ENCODE measurements around the gene SCRN1.
A peak's percentile ranks its signal among the peaks of the same experiment; 100 is the strongest.

Gene SCRN1

DNA sequence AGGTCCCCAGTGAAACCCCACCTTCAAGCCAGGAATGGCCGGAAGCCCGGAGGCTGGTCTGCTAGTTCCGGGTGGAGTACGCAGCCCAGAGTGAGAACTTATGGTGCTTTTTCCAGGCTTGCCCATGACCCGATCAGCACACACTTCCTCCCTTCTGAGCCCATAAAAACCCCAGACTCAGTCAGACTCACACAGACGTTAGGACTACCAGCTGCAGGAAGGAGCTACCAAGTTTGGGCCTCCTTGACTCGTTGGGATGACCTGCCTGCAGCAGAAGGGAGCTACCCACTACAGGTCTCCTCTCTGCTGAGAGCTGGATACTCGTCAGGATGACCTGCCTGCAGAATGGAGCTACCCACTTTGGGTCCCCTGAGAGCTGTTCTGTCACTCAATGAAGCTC lies 39.1 kb downstream of the SCRN1 start:
- H3K36me3 ChIP-seq (replicated peaks) = peaks cover 72% of the 10 kb centered on the region
- H3K4me3 ChIP-seq = no peak overlapping the region
- no peaks in the 10 kb centered on the region for H3K9me3 ChIP-seq
- in situ Hi-C loops (cut with MboI; ENCODE audit: low sequenced_read_pairs) = loop anchor here (10.0 kb wide), 1 partner anchor 114 kb away; no protein-coding TSS in a partner anchor
- no peaks in the 10 kb centered on the region for H3K4me1 ChIP-seq
- DNase-seq (ENCODE audit: low spot score in 2 of 2) = no peak
- H3K27me3 ChIP-seq (ENCODE audit: low read depth) = no peaks in the 10 kb centered on the region

DNA sequence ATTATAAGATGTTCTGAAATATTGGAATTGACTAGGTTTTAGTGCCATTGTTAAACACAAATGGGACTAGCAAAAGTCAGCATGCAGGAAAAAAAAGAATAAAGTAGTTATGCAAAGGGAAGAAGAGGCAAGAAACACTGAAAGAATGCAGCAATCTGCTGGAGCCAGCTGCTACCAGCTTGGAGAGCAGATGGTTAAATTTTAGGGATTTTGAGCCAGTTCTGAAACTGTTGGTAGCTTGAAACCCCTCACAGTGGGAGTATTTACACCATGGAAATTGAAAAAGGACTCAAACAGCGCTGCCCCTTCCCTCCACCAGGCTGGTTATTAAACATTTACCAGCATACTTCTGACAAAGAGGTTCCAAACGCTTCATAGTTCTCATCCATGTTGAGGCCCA lies 41.0 kb downstream of the SCRN1 start:
- H3K9me3 ChIP-seq = no peaks in the 10 kb centered on the region
- no peaks in the 10 kb centered on the region for H3K4me1 ChIP-seq
- H3K36me3 ChIP-seq (replicated peaks) = peaks cover 74% of the 10 kb centered on the region
- no peaks in the 10 kb centered on the region for H3K27me3 ChIP-seq (ENCODE audit: low read depth)
- H3K4me3 ChIP-seq = no peak overlapping the region
- in situ Hi-C loops (cut with MboI; ENCODE audit: low sequenced_read_pairs) = no loop called here
- no peak for DNase-seq (ENCODE audit: low spot score in 2 of 2)

DNA sequence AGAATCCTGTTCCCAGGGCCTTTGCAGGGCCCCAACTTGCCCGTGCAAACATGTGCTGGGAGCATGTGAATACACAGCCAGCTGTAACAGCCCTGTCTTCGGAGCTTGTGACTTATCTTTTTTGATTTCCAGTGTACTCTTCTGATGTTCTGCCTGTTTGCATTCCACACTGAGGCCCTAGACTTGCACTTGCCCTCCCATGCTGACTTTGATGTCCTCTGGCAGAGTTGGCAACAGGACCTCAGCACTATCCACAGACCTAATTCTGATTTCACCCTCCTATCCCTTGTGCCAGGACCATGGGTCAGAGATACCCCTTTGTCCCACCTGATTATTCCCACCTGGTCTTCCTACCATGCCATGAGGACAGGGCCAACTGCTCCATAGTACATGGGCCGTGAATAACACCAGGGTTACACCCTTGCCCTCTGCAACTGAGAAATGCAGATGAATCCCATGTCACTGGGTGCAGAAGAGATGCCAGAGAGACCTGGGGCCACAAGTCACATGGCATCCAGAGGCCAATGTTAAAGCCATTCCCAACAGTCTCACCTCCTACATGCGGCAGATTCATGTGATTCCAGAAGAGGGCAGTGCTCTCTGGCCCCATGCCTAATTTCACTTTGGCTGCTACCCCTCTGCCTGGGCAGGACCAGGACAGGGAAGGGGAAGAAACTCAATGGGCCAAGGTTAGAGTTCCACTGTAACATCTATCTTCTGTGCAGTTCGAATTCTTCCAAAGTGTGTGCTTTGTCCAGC lies 43.0 kb downstream of the SCRN1 start:
- no peaks in the 10 kb centered on the region for H3K27me3 ChIP-seq (ENCODE audit: low read depth)
- peak; percentile 37 to 64 for DNase-seq (ENCODE audit: low spot score in 2 of 2)
- no peaks in the 10 kb centered on the region for H3K4me1 ChIP-seq
- peaks cover 79% of the 10 kb centered on the region for H3K36me3 ChIP-seq (replicated peaks)
- in situ Hi-C loops (cut with MboI; ENCODE audit: low sequenced_read_pairs) = no loop called here
- no peak overlapping the region for H3K4me3 ChIP-seq
- no peaks in the 10 kb centered on the region for H3K9me3 ChIP-seq

DNA sequence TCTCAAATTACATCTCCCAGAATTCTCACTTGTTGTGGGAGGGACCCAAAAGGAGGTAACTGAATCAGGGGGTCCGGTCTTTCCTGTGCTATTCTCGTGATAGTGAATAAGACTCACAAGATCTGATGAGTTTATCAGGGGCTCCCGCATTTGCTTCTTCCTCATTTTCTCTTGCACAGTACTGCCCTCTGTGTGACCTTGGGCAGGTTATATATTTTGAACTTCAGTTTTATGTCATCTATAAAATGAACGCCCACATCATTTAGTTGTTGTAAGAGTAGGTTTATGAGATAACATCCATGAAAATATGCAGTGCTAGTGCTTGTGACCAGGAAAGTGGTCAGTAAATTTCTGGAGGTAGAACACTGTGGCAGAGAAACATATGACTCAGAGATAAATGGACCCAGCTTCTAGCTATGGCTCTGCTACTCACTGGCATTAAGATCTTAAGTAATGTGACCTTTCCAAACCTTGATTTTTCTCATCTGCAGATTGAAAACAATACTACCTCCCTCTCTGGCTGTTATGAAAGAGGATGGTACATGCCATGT lies 44.3 kb downstream of the SCRN1 start:
- in situ Hi-C loops (cut with MboI; ENCODE audit: low sequenced_read_pairs) = no loop called here
- H3K4me1 ChIP-seq = no peaks in the 10 kb centered on the region
- H3K9me3 ChIP-seq = no peaks in the 10 kb centered on the region
- no peaks in the 10 kb centered on the region for H3K27me3 ChIP-seq (ENCODE audit: low read depth)
- H3K4me3 ChIP-seq = no peak overlapping the region
- H3K36me3 ChIP-seq (replicated peaks) = peaks cover 79% of the 10 kb centered on the region
- DNase-seq (ENCODE audit: low spot score in 2 of 2) = no peak

DNA sequence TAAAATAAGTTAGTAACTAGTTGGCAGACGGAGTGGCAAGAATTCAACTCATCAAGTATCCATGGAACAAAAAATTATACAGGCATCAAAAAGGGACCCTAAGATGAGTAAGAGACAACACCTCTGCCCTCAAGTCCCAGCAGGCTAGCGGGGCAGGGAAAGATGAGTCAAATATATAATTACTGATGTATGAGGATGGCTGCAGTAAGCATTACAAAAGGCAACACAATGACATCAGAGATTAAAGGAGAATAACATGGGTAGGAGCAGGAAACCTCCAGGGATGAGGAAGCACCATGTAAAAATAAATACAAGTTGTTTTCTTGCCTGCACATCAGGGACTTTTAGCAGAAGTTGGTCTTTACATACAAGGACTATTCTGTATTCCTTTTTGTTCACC lies 49.4 kb downstream of the SCRN1 start:
- H3K9me3 ChIP-seq = no peaks in the 10 kb centered on the region
- no peak overlapping the region for H3K4me3 ChIP-seq
- no peak for DNase-seq (ENCODE audit: low spot score in 2 of 2)
- in situ Hi-C loops (cut with MboI; ENCODE audit: low sequenced_read_pairs) = no loop called here
- no peaks in the 10 kb centered on the region for H3K4me1 ChIP-seq
- H3K27me3 ChIP-seq (ENCODE audit: low read depth) = no peaks in the 10 kb centered on the region
- peaks cover 91% of the 10 kb centered on the region for H3K36me3 ChIP-seq (replicated peaks)

DNA sequence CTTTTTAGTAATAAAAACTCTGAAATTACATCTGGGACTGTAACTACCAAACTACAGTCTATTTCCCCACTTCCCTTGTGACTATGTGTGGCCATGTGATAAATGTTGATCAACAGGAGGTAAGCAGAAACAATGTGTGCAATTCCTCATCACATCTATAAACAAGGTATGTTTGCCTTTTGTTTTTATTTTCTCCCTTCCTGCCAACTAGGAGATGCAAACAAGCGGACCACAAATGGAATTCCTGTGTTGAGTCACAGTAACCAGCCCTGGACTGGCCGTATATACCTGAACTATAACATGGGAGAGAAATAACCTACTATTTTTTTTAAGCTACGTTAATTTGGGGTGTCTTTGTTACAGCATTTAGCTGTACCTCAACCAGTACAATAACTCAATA lies 52.5 kb downstream of the SCRN1 start:
- Histone ChIP-seq H3K4me3 (no peak overlapping the region), H3K9me3 (no peaks in the 10 kb centered on the region), H3K4me1 (no peaks in the 10 kb centered on the region), H3K36me3 (replicated peaks) (peaks cover 88% of the 10 kb centered on the region), H3K27me3 (ENCODE audit: low read depth) (no peaks in the 10 kb centered on the region)
- DNase-seq (ENCODE audit: low spot score in 2 of 2) = no peak
- in situ Hi-C loops (cut with MboI; ENCODE audit: low sequenced_read_pairs) = no loop called here

DNA sequence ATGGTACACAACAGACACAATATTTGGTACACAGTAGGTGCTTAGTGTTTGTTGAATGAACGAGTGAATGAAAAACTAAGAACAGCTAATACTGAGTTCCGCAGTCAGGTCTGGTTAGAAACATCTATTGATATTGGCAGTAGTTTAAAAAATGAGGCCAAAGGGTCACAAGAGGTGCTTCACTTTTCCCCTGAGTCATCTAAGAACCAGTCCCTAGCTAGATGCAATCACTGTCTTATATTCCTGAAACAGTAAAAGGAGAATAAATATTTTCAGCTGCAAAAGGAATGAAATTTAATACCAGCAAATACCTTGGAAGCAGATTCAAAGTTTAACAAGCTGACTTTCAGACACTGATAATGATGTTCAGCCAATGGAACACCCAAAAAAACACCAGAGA lies 54.5 kb downstream of the SCRN1 start:
- Histone ChIP-seq H3K36me3 (replicated peaks) (peaks cover 86% of the 10 kb centered on the region), H3K27me3 (ENCODE audit: low read depth) (no peaks in the 10 kb centered on the region), H3K9me3 (no peaks in the 10 kb centered on the region), H3K4me3 (no peak overlapping the region), H3K4me1 (no peaks in the 10 kb centered on the region)
- no peak for DNase-seq (ENCODE audit: low spot score in 2 of 2)
- in situ Hi-C loops (cut with MboI; ENCODE audit: low sequenced_read_pairs) = no loop called here

DNA sequence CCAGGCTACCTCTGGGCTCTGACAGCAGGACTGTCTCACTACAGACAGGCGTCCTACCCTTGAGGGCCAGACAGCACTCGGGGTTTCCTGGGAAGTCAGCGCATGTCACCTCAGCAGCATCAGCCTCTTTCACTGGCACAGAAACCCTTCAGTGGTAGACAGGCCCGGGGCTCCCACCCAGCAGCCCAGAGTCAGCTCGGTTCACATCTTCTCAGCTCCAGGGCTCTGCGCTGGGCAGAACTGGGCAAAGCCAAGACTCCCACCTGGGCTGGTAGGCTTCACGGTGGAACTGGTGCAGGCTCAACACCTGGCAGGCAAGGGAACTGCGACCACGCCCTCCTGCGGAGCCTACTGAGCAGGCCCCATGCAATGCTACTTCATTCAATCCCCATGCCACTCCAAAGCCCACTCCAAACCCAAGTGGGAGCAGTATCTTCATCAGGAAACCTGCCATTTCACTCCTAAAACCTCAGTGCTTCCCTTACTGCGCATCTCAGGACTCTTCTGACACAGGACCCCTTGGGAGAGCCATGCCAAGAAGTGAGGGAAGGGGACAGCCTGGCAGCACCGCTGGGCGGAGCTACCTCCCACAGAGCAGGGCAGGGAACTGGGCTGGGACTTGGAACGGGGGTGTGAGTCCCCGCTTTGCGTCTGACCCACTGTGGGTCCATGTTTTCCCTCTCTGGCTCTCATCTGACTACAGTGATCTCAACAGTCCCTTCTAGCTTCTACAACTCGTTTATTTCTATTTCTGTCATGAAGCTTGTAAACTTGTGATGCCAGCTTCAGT lies 60.4 kb downstream of the SCRN1 start:
- Histone ChIP-seq H3K4me1 (no peaks in the 10 kb centered on the region), H3K36me3 (replicated peaks) (peaks cover 49% of the 10 kb centered on the region), H3K9me3 (no peaks in the 10 kb centered on the region), H3K4me3 (no peak overlapping the region), H3K27me3 (ENCODE audit: low read depth) (no peaks in the 10 kb centered on the region)
- in situ Hi-C loops (cut with MboI; ENCODE audit: low sequenced_read_pairs) = no loop called here
- DNase-seq (ENCODE audit: low spot score in 2 of 2) = no peak

DNA sequence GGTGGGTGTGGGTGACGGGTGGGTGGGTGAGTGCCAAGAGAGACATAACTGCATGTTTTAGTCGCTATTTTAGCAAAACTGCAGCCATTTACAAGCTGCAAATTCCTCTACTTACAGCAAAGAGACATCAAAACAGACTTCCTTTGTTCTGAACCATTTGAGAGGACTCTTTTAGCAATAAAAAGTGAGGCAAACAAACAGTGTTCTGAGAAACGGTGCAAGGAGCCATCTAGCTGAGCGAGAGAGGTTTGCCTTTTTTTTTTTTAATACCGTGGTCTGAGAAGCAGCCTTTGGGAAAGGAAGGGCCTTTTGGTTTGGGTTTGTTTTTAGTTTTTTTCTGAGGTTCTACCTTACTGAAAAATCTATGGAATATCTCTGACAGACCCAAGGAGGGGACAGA lies 62.9 kb downstream of the SCRN1 start:
- Histone ChIP-seq H3K36me3 (replicated peaks) (peaks cover 57% of the 10 kb centered on the region), H3K4me3 (no peak overlapping the region), H3K4me1 (no peaks in the 10 kb centered on the region), H3K27me3 (ENCODE audit: low read depth) (no peaks in the 10 kb centered on the region), H3K9me3 (no peaks in the 10 kb centered on the region)
- in situ Hi-C loops (cut with MboI; ENCODE audit: low sequenced_read_pairs) = no loop called here
- DNase-seq (ENCODE audit: low spot score in 2 of 2) = no peak

DNA sequence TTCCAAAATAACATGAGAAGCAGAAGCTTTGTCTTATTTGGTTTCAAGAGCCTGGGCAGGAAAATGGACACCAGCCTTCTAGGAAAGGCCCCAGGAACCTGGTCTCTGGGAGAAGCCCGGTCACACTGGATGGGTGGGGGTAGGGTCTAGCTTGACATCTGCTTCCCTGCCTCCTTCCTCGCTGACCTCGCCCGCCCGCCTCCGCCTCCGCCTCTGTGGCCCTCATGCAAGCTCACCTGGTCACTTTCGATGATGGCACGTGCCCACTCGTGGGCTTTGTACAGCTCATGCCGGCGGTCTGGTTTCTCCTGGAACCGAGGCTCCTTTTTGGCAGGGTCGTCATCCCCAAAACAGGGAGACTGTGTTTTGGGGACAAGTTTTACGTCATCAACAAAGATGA lies 63.4 kb downstream of the SCRN1 start:
- in situ Hi-C loops (cut with MboI; ENCODE audit: low sequenced_read_pairs) = no loop called here

DNA sequence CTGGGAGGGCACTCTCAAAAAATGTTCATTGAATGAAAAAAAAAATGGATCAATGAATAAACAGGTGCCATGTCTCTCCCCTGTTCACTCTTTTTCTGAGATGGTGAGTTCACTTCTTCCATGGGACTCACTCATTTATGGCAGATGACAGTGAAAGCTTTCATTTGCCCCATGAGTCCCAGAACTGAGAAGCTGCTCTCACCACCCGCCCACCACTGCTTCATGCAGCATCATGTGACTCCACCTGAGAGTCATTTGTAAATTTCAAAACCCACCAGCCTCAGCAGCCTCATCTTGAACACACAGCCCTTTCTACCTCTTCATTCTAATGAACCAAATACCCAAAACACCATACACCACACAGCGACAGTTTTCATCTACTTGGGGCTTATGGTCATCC lies 64.9 kb downstream of the SCRN1 start:
- in situ Hi-C loops (cut with MboI; ENCODE audit: low sequenced_read_pairs) = no loop called here
- Histone ChIP-seq H3K9me3 (no peaks in the 10 kb centered on the region), H3K4me3 (no peak overlapping the region), H3K4me1 (no peaks in the 10 kb centered on the region), H3K36me3 (replicated peaks) (peaks cover 58% of the 10 kb centered on the region), H3K27me3 (ENCODE audit: low read depth) (no peaks in the 10 kb centered on the region)
- no peak for DNase-seq (ENCODE audit: low spot score in 2 of 2)

More for the DNA sequence above, 63.4 kb downstream of the SCRN1 start:
- H3K27me3 ChIP-seq (ENCODE audit: low read depth) = no peaks in the 10 kb centered on the region
- peaks cover 56% of the 10 kb centered on the region for H3K36me3 ChIP-seq (replicated peaks)
- H3K4me3 ChIP-seq = no peak overlapping the region
- H3K4me1 ChIP-seq = no peaks in the 10 kb centered on the region
- DNase-seq (ENCODE audit: low spot score in 2 of 2) = no peak
- H3K9me3 ChIP-seq = no peaks in the 10 kb centered on the region

DNA sequence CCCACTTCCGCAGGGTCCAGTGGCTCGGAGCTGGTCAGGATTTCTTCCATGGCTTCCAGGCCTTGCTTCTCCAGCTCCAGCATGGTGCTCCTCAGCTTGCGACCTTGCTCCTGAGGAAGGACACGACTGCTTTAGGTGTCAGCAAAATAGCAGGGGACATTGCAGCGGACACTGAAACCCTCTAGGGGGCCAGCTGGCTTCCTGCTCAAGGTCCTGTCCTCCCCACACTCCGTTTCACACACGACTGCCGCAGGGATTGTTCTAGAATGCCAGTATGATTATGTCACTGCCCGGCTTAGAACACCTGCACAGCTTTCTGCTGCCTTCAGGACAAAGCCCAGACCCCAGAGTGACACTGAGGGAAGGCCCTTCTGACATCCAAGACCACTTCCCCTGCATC lies 65.6 kb downstream of the SCRN1 start:
- Histone ChIP-seq H3K4me3 (no peak overlapping the region), H3K4me1 (no peaks in the 10 kb centered on the region), H3K27me3 (ENCODE audit: low read depth) (no peaks in the 10 kb centered on the region), H3K9me3 (no peaks in the 10 kb centered on the region), H3K36me3 (replicated peaks) (peaks cover 59% of the 10 kb centered on the region)
- in situ Hi-C loops (cut with MboI; ENCODE audit: low sequenced_read_pairs) = no loop called here
- DNase-seq (ENCODE audit: low spot score in 2 of 2) = no peak

DNA sequence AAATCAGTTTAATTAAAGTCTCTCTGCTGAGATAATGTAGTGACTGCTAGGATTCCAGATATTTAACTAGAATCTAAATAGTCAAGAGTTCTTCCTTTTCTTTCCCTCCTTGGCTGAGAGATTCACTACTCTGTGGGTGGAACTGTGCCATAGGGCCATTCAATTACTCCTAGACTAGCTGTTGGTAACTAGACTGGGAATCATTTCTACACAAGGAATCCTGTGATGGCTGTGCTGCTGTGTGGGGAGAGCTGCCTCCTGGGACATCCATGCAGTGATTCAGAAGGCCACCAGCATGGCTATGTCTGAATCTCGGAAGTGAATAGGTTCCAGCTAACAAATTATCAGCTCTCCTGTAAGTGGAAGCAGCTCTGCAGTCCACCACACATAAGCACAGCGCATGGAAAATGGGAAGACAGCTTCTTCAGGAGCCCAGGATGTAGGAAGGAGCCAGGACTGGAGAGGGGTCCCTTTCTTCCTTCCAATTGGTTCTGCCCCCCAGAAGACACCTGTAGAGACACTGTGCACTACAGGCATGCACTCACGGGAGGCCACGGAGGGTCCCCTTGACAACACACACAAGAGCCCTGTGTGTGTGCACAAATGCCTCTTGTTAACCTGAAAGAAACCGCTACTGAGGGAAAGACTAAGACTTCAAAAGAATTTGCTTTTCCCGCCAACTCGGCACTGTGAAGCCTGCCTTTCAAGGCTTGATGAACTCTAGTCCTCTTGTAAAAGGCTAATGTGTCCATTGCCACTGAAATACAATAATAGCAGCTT lies 66.5 kb downstream of the SCRN1 start:
- no peaks in the 10 kb centered on the region for H3K27me3 ChIP-seq (ENCODE audit: low read depth)
- no peaks in the 10 kb centered on the region for H3K4me1 ChIP-seq
- H3K4me3 ChIP-seq = no peak overlapping the region
- in situ Hi-C loops (cut with MboI; ENCODE audit: low sequenced_read_pairs) = no loop called here
- H3K9me3 ChIP-seq = no peaks in the 10 kb centered on the region
- DNase-seq (ENCODE audit: low spot score in 2 of 2) = no peak
- H3K36me3 ChIP-seq (replicated peaks) = peaks cover 59% of the 10 kb centered on the region
